Esophagus muscularis mucosa (tissue), 3 donors: ENCODE results near the gene ZNF536.

Source experiments
- CTCF ChIP-seq, 3 experiments: fragments of 200-600 bp in 2 of 3; fragments of 450-650 bp in 1 of 3; sonication (generic) in 2 of 3; IDR thresholded peaks; one replicate each; pipeline ENCODE4 v1.5.1; 2017 to 2019; ENCODE audit warnings: antibody characterized with exemption in 3 of 3, mild to moderate bottlenecking in 2 of 3, moderate library complexity in 1 of 3
- POLR2A ChIP-seq: fragments of 450-650 bp; IDR thresholded peaks from one replicate; pipeline ENCODE4 v1.6.1; 2017; ENCODE audit warnings: antibody characterized with exemption, moderate library complexity, mild to moderate bottlenecking, low read depth

DNA sequence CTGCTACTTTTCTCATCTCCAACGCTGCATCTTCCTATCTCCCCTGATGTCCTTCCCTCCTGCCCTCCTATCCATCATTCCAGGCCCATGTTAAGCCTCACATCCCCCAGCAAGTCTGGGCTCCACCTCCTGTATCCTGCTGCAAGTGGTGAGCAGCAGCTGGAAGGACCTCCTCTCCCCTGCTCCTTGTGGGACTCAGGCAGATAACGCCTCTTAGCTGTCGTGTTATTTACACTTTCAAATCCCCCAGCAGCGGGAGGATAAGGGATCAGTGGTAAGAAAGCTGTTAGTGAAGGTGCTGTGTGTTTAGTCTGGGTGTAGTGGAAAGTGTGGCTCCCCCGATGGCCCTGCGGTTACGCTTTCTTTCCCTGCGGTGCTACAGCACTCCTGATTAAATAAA is 211.9 kb downstream of the ZNF536 start:
- TF ChIP-seq CTCF (IDR thresholded peaks at IDR 0.05) (no peak), POLR2A (no peak)
